HEK293 (cell line): Measurements from ENCODE around the gene CLIP4.
A peak's percentile ranks its signal among the peaks of the same experiment; 100 is the strongest.

Experiments
- CTCF ChIA-PET: fragments of 350-600 bp; formaldehyde crosslinking; extraction: SDS; loops from one replicate; lab custom pipeline; 2021; ENCODE audit warnings: antibody characterized with exemption; lab: Yijun Ruan, JAX
- POLR2A ChIA-PET: fragments of 300-600 bp; formaldehyde crosslinking; extraction: SDS; loops from one replicate; lab custom pipeline; 2020; ENCODE audit warnings: antibody characterized with exemption, inconsistent platforms; lab: Yijun Ruan, JAX
- H3K27ac ChIP-seq: fragments of 200-500 bp; sonication (Bioruptor generic); 2 replicates; pipeline ENCODE4 v1.5.1; 2014; ENCODE audit warnings: low read depth, low read length, control low read depth, inconsistent platforms; ENCODE audit errors: extremely low read depth
- H3K36me3 ChIP-seq, 2 experiments: fragments of 200-500 bp in 1 of 2; sonication (Bioruptor generic) in 1 of 2; 1 replicate in 1 of 2; 2 replicates in 1 of 2; pipeline ENCODE4 v1.5.1; 2014 to 2017; ENCODE audit warnings: inconsistent platforms in 2 of 2, low read length in 2 of 2; ENCODE audit not compliant: control insufficient read depth in 2 of 2, insufficient read depth in 1 of 2
- H3K4me1 ChIP-seq: fragments of 200-500 bp; sonication (Bioruptor generic); 2 replicates; pipeline ENCODE4 v1.5.1; 2014; ENCODE audit warnings: mild to moderate bottlenecking, low read length, inconsistent platforms; ENCODE audit not compliant: control insufficient read depth, insufficient read depth
- H3K4me3 ChIP-seq: 2 replicates; pipeline ENCODE4 v1.5.1; 2011; ENCODE audit warnings: low read depth, mild to moderate bottlenecking, control low read depth, low read length, moderate library complexity
- H3K9me3 ChIP-seq: fragments of 200-500 bp; sonication (Bioruptor generic); 2 replicates; pipeline ENCODE4 v1.5.1; 2014; ENCODE audit warnings: low read depth, low read length, inconsistent platforms; ENCODE audit not compliant: control insufficient read depth, insufficient read depth
- KLF1 ChIP-seq: fragments of 450-650 bp; formaldehyde crosslinking; IDR thresholded peaks from 2 replicates; pipeline ENCODE4 v1.5.1; 2016; ENCODE audit warnings: missing biosample characterization, missing genetic modification characterization
- RBAK ChIP-seq: fragments of 450-650 bp; formaldehyde crosslinking; IDR thresholded peaks from 2 replicates; pipeline ENCODE4 v1.5.1; 2016; ENCODE audit warnings: missing biosample characterization, missing genetic modification characterization
- SALL2 ChIP-seq: fragments of 450-650 bp; formaldehyde crosslinking; IDR thresholded peaks from 2 replicates; pipeline ENCODE4 v1.5.0; 2017; ENCODE audit warnings: missing biosample characterization, mild to moderate bottlenecking, missing genetic modification characterization, borderline replicate concordance
- ZBTB49 ChIP-seq: fragments of 450-650 bp; formaldehyde crosslinking; IDR thresholded peaks from 2 replicates; pipeline ENCODE4 v1.5.1; 2016; ENCODE audit warnings: missing biosample characterization, missing genetic modification characterization, low read depth
- ZIC2 ChIP-seq: fragments of 450-650 bp; formaldehyde crosslinking; IDR thresholded peaks from 2 replicates; pipeline ENCODE4 v1.5.1; 2016; ENCODE audit warnings: missing biosample characterization, missing genetic modification characterization
- ZNF23 ChIP-seq: fragments of 450-650 bp; formaldehyde crosslinking; IDR thresholded peaks from 2 replicates; pipeline ENCODE4 v1.5.1; 2016; ENCODE audit warnings: missing biosample characterization, missing genetic modification characterization, borderline replicate concordance
- ZNF350 ChIP-seq: fragments of 450-650 bp; formaldehyde crosslinking; IDR thresholded peaks from 2 replicates; pipeline ENCODE4 v1.5.0; 2017; ENCODE audit warnings: missing biosample characterization, mild to moderate bottlenecking, missing genetic modification characterization
- ZNF354C ChIP-seq: fragments of 450-650 bp; formaldehyde crosslinking; IDR thresholded peaks from 2 replicates; pipeline ENCODE4 v1.5.1; 2016; ENCODE audit warnings: missing biosample characterization, missing genetic modification characterization, low read depth, borderline replicate concordance
- ZSCAN30 ChIP-seq: fragments of 450-650 bp; IDR thresholded peaks from 2 replicates; pipeline ENCODE4 v1.5.1; 2018; ENCODE audit warnings: missing biosample characterization, mild to moderate bottlenecking, missing genetic modification characterization, moderate library complexity
- TF ChIP-seq, protein P1 (sequence below): fragments of 450-650 bp; formaldehyde crosslinking; optimal IDR thresholded peaks from 2 replicates; pipeline ENCODE3; 2016; ENCODE audit warnings: missing biosample characterization, mild to moderate bottlenecking, missing genetic modification characterization
- TF ChIP-seq, protein P2 (sequence below): fragments of 450-650 bp; formaldehyde crosslinking; IDR thresholded peaks from 2 replicates; pipeline ENCODE4 v1.5.1; 2016; ENCODE audit warnings: missing biosample characterization, missing genetic modification characterization
- TF ChIP-seq, protein P3 (sequence below): fragments of 450-650 bp; formaldehyde crosslinking; IDR thresholded peaks from 2 replicates; pipeline ENCODE4 v1.5.1; 2016; ENCODE audit warnings: missing biosample characterization, missing genetic modification characterization, borderline replicate concordance

CLIP4 gene

DNA sequence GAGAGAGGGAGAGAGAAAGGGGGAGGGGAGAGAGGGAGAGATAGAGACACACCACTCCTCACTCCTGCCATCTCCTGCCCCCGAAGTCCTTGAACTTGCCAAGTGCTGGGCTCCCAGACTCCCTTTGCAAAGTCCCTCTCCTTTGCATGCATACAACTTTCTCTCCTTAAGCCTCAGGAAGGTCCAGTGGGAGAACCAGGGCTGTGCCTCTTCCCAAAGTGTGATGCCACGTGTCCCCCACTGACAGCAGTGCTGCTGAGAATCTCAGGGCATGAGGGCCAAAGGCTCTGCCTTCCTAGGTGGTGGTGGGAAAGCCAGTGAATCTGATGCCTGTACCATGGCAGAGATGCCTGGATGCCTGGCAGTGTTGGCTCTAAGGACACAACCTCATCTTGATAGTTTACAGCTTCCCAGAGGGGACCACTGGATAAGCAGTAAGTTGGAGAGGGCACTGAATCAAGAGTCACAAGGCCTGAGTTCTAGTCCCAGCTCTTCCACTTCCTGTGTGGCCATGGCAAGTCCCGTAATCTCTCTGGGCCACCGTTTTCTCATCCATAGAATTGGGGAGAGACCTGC lies 103.4 kb downstream of the CLIP4 start:
- no peaks in the 10 kb centered on the region for H3K4me1 ChIP-seq
- no peaks in the 10 kb centered on the region for H3K9me3 ChIP-seq
- POLR2A ChIA-PET: no interaction called here
- CTCF ChIA-PET: no interaction called here
- TF ChIP-seq ZNF350 (tag by site-specific recombination) (no peak), SALL2 (tag by site-specific recombination) (no peak), KLF1 (tag by site-specific recombination) (no peak), ZNF354C (no peak), RBAK (no peak), ZNF23 (tag by site-specific recombination) (no peak)
- TF ChIP-seq, all 188 proteins: peak for 0
- Histone ChIP-seq H3K4me3 (no peak overlapping the region), H3K27ac (no peak overlapping the region), H3K36me3 (no peaks in the 10 kb centered on the region)

- Histone ChIP-seq H3K4me1 (no peaks in the 10 kb centered on the region), H3K36me3 (no peaks in the 10 kb centered on the region), H3K4me3 (no peak overlapping the region), H3K9me3 (no peaks in the 10 kb centered on the region), H3K27ac (no peak overlapping the region)
- ChIA-PET CTCF (interaction anchor here (0.6 kb wide), 1 partner anchor 18 kb away, joined by 3 read pairs; no protein-coding TSS in a partner anchor), POLR2A (no interaction called here)
- TF ChIP-seq, protein P1, sequence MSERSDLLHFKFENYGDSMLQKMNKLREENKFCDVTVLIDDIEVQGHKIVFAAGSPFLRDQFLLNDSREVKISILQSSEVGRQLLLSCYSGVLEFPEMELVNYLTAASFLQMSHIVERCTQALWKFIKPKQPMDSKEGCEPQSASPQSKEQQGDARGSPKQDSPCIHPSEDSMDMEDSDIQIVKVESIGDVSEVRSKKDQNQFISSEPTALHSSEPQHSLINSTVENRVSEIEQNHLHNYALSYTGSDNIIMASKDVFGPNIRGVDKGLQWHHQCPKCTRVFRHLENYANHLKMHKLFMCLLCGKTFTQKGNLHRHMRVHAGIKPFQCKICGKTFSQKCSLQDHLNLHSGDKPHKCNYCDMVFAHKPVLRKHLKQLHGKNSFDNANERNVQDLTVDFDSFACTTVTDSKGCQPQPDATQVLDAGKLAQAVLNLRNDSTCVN: no peak
- no peak for TF ChIP-seq ZBTB49
- TF ChIP-seq, protein P2, sequence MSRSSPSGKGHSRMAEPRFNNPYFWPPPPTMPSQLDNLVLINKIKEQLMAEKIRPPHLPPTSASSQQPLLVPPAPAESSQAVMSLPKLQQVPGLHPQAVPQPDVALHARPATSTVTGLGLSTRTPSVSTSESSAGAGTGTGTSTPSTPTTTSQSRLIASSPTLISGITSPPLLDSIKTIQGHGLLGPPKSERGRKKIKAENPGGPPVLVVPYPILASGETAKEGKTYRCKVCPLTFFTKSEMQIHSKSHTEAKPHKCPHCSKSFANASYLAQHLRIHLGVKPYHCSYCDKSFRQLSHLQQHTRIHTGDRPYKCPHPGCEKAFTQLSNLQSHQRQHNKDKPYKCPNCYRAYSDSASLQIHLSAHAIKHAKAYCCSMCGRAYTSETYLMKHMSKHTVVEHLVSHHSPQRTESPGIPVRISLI (tag by site-specific recombination): no peak
- TF ChIP-seq, protein P3, sequence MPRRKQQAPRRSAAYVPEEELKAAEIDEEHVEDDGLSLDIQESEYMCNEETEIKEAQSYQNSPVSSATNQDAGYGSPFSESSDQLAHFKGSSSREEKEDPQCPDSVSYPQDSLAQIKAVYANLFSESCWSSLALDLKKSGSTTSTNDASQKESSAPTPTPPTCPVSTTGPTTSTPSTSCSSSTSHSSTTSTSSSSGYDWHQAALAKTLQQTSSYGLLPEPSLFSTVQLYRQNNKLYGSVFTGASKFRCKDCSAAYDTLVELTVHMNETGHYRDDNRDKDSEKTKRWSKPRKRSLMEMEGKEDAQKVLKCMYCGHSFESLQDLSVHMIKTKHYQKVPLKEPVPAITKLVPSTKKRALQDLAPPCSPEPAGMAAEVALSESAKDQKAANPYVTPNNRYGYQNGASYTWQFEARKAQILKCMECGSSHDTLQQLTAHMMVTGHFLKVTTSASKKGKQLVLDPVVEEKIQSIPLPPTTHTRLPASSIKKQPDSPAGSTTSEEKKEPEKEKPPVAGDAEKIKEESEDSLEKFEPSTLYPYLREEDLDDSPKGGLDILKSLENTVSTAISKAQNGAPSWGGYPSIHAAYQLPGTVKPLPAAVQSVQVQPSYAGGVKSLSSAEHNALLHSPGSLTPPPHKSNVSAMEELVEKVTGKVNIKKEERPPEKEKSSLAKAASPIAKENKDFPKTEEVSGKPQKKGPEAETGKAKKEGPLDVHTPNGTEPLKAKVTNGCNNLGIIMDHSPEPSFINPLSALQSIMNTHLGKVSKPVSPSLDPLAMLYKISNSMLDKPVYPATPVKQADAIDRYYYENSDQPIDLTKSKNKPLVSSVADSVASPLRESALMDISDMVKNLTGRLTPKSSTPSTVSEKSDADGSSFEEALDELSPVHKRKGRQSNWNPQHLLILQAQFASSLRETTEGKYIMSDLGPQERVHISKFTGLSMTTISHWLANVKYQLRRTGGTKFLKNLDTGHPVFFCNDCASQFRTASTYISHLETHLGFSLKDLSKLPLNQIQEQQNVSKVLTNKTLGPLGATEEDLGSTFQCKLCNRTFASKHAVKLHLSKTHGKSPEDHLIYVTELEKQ (tag by site-specific recombination): no peak
These were observed 104.2 kb downstream of the CLIP4 start for GRCh38 chr2:29219374-29219773.

DNA sequence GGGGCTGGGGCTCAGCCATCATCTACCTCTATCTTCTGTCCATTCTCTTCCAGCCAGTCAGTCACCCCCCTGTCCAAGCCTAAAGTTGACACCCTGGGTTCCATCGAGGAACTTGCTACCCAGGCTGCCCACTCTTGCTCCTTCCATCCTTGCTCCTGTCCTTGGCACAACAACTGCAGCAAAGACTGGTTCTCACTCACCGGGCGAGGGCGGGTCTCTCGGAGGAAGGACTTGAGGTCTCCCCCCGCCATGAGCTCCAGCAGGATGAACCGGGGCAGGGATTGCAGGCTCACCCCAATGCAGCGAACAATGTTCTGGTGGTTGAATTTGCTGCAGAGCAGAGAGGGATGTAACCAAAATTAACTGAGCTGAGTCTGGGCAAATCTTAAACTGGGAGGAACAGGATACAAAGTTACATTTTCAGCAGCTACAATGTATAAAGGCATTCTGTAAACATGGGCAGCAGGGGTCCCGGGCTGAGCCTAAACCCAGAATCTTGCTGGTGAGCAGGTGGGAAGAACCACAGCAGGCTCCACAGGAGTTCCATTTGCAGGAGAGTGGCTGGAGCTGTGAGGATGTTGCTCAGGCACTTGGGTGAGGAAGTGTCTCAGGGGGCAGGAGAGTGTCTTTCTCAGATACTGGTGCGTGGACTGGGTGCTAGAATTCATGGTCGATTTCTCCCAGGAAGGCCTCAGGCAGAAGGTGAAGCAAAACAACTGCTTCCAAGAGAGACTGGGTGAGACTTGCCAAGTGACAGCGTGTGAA lies 105.5 kb downstream of the CLIP4 start:
- H3K4me3 ChIP-seq: no peak overlapping the region
- ChIA-PET POLR2A (no interaction called here), CTCF (no interaction called here)
- no peak for TF ChIP-seq ZSCAN30 (tag by site-specific recombination)
- TF ChIP-seq ZIC2 (tag by site-specific recombination): peak; percentile 25; the same call in 1 of the 2 replicates
- no peaks in the 10 kb centered on the region for H3K9me3 ChIP-seq
- no peaks in the 10 kb centered on the region for H3K4me1 ChIP-seq
- H3K36me3 ChIP-seq: no peaks in the 10 kb centered on the region
- H3K27ac ChIP-seq: no peak overlapping the region
